ENCODE data around the gene HEPHL1.

HEPHL1 gene

DNA sequence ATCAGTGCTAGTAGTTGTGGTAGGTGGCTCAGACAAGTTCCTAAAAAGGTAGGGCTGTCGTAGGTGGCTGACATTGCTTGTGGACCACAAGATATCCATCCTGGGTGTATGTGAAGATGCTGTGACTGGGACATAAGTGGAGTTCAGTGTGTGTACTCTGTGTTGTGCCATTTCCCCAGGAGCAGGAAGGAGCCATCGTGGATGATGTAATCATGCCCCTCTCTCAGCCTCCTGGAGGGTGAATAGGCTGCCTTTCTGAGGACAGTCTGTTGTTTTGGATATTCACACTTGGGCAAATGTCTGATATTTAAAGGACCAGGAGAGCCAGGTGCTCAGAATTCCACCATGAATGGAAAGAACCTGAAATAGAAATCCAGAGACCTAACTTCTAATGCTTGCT is 2.7 kb downstream of the HEPHL1 start:
- no peak for DNase-seq

GRCh38 chr11:94024547-94024946 is 3.4 kb downstream of the HEPHL1 start:
- no peak for DNase-seq

DNA sequence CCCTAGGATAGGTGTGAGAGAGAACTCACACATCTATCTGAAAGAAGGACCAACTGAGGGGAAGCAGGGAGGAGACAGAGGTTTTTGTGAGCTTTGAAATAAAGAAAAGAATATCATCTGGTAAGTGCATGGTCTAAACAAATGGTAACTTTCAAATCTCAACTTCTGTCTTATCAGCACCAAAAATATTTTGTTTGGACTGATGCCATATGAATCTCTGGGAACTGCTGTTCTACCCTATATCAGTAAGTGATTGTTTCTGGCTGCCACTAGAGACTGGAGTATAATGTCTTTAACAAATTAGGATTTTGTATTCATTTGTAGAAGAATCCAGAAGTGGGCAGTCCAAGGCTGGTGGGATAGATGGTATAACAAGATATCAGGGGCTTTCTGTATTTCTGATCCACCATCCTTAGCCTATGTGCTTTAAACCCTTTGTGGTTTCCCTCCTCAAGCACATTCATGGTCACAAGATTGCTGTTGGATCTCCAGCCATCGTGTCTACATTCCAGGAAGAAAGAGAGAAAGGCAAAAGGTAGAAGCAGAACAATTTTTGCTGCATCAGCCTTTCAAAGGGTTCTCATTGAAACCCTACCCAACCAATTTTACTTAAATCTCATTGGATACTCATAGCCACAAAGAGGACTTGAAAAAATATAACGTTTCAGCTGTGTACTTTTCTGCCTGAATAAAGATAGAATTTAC is 4.7 kb downstream of the HEPHL1 start:
- DNase-seq = no peak

GRCh38 chr11:94027210-94027609 is 6.1 kb downstream of the HEPHL1 start:
- DNase-seq = no peak

- DNase-seq = no peak
Measured at GRCh38 chr11:94028436-94028835, 7.3 kb downstream of the HEPHL1 start.

GRCh38 chr11:94030059-94030458 is 8.9 kb downstream of the HEPHL1 start:
- no peak for DNase-seq

DNA sequence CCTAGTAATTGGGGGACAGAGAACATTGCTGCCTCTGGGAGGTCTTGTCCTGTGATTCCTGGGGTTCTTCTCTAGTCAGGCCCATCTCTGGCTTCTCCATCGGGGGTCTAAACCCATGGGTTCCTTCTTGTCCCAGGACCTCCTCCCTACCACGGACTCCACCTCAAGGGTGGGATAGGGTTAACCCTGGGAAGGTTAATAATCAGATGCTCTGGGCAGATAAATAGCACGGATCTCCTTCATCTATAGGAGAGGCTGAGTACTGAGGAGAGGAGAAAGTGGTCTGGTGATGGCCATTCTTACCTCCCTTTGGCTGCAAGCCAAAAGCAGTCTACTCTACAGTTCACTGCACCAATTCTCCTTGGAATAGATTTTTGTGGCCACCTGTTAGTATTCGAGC is 10.5 kb downstream of the HEPHL1 start:
- no peak for DNase-seq

DNA sequence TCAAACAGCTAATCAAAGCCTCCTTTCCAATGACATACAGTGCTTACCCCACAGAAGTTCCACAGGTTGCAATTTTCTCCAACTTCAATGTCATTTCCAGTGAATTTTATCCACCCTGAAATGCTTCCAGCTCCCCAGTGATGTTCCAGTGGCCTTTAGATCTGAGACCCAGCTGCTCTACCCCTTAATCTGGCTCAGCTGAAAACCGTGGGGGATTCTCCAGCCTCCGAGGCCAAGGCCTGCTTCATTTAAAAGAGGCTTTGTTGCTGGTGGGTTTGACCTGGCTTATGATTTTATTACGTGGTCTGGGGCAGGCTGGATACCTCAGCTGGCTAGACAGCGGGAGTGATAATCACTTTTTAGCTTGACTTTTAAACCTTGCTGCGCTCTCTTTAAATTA is 10.9 kb downstream of the HEPHL1 start:
- no peak for DNase-seq

GRCh38 chr11:94032725-94033124 is 11.6 kb downstream of the HEPHL1 start:
- no peak for DNase-seq

- no peak for DNase-seq
Measured at GRCh38 chr11:94034207-94034606, 13.1 kb downstream of the HEPHL1 start.

GRCh38 chr11:94036096-94036495 is 14.9 kb downstream of the HEPHL1 start:
- no peak for DNase-seq

DNA sequence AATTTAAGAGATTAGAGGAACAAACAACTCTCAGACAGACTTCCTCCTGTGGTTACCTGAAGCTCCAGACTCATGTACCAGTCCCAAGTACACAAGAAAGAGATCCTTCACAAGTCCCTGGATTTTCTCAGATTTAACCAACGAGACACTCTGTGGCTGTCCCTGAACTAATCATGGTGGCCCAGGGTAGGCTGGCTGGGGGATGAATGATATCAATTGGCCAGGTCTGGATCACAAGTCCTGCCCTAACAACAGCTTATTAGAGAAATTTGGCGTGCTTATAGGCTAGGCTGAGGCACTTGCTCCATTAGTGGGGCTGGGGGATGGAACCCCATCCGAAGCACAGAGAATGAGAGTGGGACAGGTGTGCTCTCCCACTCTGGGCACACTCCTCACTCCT is 22.1 kb downstream of the HEPHL1 start:
- DNase-seq = no peak

DNA sequence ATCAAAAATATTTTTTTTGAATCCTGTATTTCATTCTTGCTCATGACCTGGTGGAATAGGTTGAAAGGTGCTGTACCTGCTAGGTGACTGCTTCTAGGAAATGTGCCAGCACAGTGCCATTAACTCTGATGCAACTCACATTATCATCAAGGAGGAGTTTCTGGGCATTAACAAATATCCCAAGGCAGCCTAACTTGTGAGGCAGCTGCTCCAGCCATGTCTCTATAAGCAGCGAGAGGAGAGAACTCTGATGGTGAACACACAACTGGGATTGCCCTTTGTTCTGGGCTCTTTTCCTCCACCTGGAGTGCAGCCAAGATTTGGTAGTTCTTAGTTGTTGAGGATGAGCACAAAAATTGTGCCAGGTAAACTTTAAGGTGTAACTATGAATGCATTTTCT is 25.6 kb downstream of the HEPHL1 start:
- DNase-seq = no peak

DNA sequence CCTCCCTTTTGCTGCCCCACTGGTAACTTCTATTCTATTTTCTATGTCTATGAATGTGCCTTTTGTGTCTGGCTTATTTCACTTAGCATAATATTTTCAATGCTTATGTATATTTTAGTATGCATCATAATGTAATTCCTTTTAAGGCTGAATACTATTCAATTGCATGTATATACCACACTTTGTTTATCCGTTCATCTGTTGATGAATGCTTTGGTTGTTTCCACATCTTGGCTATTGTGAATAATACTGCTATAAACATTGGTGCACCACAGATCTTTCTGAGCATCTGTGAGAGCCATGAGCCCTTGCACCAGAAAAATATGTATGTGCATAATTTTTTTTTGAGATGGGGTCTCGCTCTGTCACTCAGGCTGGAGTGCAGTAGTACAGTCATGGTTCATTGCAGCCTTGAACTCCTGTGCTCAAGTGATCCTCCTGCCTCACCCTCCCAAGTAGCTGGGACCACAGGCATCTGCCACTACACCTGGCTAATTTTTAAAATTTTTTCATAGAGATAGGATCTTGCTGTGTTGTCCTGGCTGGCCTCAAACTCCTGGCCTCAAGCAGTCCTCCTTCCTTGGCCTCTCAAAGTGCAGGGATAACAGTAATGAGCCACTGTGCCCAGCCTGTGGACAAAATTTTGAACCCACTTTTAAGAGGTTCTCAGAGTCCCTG is 27.0 kb downstream of the HEPHL1 start:
- DNase-seq = no peak

DNA sequence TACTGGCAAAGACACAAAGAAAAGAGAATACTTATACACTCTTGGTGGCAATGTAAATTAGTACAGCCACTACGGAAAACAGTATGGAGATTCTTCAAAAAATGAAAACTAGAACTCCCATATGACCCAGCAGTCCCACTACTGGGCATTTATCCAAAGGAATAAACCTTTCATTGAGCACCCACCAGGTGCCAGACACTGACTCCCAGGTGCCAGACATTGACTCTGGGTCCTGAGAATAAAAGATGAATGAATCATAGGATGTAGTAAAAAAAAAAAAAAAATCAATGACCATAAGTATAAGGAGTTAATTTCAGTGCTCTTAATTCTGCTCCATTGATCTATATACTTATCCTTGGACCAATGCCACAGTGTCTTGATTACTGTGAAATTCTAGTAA is 28.2 kb downstream of the HEPHL1 start:
- no peak for DNase-seq

DNA sequence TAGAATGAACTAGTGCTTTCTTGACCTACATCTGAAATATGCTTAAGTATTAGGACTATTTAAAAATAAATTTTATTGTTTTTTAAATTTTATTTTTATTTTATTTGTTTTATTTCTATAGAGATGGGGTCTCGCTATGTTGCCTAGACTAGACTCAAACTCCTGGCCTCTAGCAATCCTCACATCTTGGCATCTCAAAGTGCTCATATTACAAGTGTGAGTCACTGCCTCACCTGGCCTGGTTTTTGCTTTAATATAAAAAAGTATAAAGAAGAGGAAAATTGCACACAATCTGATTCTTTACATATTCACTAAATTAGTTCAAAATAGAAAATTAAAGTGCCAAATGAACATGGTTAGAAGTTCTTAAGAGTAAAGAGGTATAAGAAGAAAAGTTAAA is 37.5 kb downstream of the HEPHL1 start:
- DNase-seq = no peak

GRCh38 chr11:94059065-94059464 is 37.9 kb downstream of the HEPHL1 start:
- DNase-seq = no peak

DNA sequence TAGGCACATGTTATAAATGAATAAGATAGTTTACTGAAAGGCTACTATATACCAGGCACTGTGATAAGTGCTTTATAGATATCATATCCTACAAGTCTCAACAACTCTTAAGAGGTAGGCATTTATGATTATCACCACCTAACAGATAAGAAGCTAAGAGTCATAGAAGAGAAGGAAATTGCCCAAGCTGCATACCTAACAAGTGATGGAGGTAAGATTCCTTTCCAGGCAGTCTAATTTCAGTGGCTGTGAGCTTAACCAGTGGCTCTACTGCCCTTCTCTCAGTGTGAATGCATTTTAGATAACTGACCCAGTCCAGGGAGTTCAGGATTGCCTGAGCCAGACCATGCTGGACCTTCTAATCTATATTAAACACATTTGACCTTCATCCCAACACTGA is 39.2 kb downstream of the HEPHL1 start:
- DNase-seq = no peak

- DNase-seq = no peak
Measured at GRCh38 chr11:94062360-94062759, 41.2 kb downstream of the HEPHL1 start.

GRCh38 chr11:94066901-94067429 is 45.8 kb downstream of the HEPHL1 start:
- no peak for DNase-seq

GRCh38 chr11:94068764-94069163 is 47.6 kb downstream of the HEPHL1 start:
- DNase-seq = no peak

DNA sequence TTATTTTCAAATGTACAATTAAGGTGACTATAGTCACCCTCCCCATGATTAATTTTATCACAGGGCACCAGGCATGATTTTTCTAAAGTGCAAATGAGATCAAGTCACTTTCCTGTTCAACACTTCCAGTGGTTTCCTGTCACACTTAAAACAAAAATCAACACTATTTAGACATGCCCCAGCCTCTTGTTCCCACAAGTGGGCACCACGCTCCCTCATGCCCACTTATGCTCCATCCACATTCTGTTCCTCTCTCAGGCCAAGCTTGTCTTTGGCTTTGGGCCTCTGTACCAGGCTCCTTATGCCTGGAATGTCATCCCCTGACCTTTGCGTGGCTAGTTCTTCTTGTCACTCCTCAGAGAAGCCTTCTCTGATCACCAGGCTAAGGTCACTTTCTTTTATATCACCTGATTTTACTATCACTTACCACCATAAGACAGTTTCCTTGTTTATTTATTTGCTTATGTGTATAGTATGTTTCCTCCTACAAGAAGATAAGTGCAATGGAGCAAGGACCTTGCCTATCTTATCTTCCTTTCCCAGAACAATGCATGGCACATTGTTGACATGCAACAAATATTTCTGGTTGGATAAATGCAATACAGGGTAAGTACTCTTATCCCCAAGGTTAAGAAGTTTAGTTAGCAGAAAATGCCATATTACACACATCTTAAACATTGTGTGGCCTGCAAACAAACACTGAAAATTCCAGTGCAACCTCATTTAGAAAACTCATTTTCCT is 56.6 kb downstream of the HEPHL1 start:
- DNase-seq = no peak

- DNase-seq = no peak
Measured at GRCh38 chr11:94084164-94084563, 63.0 kb downstream of the HEPHL1 start.

GRCh38 chr11:94088906-94089305 is 67.8 kb downstream of the HEPHL1 start:
- no peak for DNase-seq
